Sciatic nerve (tissue), 2 donors: ENCODE measurements around the gene HYDIN. TPM values are rescaled to one million over a fixed set of nuclear protein-coding genes. Genes with fewer than 3 reads are reported as not detected.

ENCODE experiments used
- ATAC-seq: fragments of 200-7000 bp; cut with Tn5 transposase; one replicate; pipeline ENCODE4 v1.9.1; 2020; ENCODE audit warnings: mild to moderate bottlenecking, moderate library complexity
- DNase-seq: peaks from one replicate; pipeline ENCODE4 v3.0.0-alpha.2; 2020; ENCODE audit warnings: low spot score
- intact Hi-C: fragments of 100-400 bp; cut with DNase I; formaldehyde crosslinking; loops from one replicate; pipeline ENCODE4 v1.14.2; 2022
- total RNA-seq: library from RNA; stranded (reverse); fragmentation: NEBNext Ultra II Directional; extraction: Animal tissue kit (Norgen Biotek cat#: 25700); gene quantifications from one replicate; pipeline ENCODE4 v1.2.1, GENCODE V29; 2021
- donor health status: DM: no; HTN: no; CAD: no.
- donor health status: DM: no; HTN: no; CAD: no.

The HYDIN gene
- total RNA-seq, 1 donor from 2014 or later, result 3.4 TPM

DNA sequence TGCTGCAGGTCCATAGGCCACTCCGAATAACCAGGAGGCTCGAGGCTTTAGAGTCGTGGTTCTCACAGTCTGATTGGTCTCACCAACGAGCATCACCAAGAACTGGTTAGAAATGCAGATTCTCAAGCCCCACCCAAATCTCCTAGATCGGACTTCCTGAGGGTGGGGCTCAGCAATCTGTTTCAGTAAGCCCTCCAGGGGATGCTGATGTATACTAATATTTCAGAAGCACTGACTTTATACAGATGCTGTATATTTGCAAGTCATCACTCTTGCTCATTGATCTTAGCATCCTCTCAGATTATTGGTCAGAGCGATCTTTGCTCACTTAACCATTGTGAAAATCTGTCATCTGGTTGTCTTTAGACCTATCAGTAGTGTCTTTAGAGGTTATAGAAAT, 425.1 kb downstream of the HYDIN start:
- ATAC-seq, result no peak
- intact Hi-C loops, result no loop called here

DNA sequence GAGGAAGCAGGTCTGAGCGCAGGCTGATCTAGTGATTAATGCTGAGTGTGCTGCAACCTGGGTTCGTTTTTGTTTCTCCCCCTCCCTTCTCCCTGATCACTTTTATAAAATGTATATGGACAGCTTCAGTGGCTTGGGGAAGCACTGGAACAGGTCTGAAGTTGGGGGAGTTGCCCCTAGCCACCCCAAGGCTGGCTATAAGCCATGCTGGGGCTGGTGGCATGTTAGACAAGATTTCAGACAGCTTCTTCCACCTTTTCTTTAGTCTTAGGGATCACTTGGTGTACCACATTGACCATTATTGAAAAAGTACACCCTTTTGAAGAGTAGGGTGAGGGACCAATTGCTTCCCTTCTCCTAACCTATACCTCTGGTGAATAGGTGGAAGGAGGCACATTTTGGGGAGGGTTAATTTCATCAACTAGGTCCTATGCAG, 425.8 kb downstream of the HYDIN start:
- DNase-seq (no peak), ATAC-seq (no peak)
- intact Hi-C loops, result no loop called here

More for the DNA sequence above, 425.1 kb downstream of the HYDIN start:
- DNase-seq, result no peak

DNA sequence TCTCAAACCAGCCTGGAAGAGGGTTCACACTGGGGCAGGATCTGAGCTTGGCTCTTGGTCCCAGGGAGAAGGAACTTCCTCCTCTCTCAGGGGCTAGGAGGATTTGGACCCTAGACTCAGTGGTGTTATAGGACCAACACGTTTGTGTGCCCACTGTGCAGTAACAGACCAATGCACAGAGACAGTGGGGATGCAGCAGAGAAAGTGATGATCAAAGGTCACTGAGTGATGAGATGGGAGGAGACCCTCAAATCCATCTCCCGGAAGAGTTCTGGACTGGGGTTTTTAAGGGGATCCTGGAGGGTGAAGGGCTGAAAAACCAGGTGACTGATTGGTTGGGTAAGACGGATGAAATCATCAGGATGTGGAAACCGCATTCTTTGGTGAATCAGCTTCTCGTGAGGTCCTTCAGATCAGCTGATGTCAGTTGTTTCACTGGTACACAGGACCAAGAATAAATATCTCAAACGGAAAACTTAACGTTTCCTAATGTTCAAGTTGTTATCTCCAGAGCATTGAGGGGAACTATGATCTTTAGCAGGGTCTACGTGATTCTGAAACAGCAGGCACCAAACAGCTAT, 426.3 kb downstream of the HYDIN start:
- intact Hi-C loops, result no loop called here
- no peak for DNase-seq
- ATAC-seq, result no peak

DNA sequence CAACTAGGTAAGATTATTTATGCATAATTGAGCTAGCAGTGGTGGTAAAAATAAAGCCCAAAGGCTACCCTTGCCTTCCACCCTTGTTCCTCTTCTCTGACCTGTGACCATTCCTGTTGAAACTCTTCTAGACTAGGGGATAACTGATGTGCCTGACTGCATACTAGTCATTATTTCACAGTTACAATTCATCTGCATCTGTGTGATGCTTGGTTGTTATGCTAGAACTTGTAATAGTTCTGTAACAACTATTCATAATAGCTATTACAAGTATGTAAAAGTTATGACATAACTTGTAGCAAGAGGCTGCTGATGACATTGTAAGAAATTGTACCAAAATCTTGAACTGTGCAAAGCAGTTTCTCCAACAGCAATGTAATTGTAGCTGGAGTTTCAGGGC, 427.2 kb downstream of the HYDIN start:
- DNase-seq (no peak), ATAC-seq (no peak)
- intact Hi-C loops, result no loop called here

DNA sequence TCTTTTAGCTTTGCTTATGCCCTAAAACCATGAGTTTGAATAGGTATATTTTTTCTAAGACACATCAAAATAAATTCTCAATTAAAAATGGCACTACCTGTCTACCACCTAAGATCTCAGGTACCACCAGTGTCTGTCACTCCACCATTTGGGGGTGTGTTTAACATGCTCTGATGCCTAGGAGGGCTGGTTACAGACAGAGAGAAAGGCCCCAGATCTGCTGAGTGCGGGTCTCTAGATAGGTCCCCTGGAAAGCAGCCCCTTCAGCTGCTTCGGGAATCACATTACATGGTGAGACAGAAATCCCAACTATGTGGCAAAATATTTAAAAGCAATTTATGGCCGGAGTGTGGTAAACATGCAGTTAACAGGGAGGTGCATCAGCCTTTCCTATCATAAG, 428.9 kb downstream of the HYDIN start:
- ATAC-seq (no peak), DNase-seq (no peak)
- intact Hi-C loops, result no loop called here

DNA sequence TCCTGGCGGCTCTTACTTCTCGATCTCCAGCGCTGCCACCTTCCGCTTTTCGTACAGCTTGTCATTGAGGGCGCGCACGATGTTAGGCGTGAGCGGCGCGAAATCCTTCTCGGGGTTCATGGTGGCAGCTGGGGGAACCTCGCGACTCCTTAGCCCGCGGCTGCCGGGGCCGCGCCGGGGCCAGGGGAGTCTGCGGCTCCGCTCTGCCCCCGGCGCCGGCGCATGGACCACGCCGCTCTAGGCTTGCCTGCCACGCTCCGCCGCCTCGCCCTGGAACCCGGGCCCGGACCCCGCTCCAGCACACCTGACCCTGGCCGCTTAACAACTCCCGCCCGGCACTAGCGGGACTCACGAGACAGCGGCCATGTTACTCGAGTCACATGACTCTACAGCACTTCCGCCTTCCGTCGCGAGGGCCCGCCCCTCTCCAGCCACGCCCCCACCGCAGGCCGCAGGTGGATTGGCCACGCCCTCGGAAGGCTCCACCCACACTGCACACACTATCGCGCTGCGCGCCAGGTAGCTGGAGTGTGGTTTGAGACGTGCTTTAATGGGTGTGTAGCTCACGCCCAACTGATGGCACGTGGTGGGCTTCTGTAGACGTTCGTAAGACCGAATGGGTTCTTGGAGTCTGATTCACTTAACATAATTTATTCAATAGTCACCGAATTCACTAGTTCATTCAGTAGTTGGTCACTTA, 429.6 kb downstream of the HYDIN start, which contains the start of gene VAC14:
Gene VAC14, minus strand, starts transcription at position 378 of the 700 bp plus-strand sequence. Its CDS starts 258 bp downstream, at position 120.
- intact Hi-C loops, result no loop called here

DNA sequence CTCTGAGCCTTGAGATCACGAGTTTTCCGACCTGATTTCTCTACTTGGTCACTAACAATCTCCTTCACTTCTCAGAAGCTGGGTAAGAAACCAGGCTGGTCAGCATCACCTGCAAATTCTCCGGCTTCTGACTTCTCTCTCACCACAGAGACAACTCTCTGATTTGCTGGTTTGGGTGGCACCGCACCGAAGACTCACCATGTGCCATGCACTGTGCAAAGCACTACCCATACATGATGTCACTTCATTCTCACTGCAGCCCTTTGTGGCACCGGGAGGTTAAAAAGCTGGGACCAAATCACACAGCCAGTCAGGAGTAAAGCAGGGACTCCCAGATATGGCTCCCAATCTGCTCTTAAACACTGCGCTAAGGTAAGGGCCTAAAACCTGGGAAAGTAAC, 430.2 kb downstream of the HYDIN start:
- intact Hi-C loops, result no loop called here
- DNase-seq (no peak), ATAC-seq (no peak)

More for the DNA sequence above, 429.6 kb downstream of the HYDIN start, which contains the start of gene VAC14:
- ATAC-seq, result peak; percentile 97
- DNase-seq, result peak; percentile 94

DNA sequence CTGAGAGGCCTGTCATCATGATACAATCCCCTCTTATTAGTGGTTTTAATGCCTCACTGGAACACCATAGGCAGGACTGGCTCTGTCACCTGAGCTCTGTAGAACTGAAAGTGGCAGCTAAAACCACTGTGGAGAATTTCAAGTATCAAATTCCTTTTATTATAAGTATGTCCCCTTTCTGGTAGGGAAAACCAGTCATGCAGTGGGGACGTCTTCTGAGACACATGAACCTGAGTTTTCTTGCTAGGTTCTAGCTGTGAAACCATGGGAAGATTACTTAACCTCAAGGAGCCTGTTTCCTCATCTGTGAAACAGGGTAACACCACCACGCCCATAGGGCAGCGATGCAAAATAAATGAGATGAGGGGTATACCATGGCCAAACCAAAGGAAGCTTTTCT, 434.2 kb downstream of the HYDIN start:
- no peak for DNase-seq
- no peak for ATAC-seq
- intact Hi-C loops, result no loop called here

DNA sequence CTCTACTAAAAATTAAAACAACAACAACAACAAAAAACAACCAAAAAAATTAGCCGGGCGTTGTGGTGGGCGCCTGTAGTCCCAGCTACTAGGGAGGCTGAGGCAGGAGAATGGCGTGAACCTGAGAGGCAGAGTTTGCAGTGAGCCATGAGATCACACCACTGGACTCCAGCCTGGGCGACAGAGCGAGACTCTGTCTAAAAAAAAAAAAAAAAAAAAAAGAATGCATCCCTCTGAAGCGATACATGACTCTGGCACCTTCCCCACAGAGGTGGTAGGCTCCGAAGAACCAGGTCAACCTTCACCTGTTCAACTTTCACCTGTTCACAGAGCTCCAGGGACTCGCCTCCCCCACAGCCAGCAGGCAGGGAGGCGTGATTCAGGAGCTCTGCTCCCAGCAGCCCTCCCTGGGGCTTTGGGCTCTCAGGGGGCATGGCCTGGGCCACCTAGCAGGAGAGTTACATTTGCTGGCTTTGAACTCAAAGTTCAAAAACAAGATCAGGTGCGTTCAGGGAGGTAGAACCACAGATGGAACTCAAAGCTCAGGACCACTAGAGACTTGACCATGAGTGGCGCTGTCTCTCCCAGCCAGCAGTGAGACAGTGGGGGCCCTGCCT, 435.1 kb downstream of the HYDIN start:
- DNase-seq (no peak), ATAC-seq (no peak)
- intact Hi-C loops, result no loop called here

DNA sequence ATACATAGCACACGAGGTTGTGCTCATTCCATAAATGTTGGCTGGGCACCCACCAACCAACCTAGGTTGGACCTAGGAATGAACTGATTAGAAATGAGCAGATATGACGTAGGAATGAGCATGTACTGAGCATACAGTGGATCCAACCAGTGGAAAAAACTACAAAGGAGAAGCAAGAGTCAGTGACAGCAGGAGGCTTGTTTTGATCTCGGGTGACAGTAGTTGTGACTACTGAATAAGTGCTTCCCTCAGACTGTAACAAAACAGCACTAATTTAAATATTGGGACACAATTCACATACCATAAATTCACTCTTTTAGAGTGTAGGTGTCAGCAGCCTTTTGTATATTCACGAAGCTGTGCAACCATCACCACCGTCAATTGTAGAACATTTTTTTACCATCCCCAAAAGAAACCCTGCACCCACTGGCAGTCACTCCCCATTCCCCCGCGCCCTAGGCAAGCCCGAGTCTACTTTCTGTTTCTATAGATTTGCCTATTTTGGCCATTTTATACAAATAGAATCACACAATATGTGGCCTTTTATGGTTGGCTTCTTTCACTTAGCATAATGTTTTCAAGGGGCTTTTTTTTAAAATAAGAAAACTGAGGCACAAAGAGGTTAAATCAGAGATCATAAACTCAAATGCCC, 436.5 kb downstream of the HYDIN start:
- ATAC-seq (no peak), DNase-seq (no peak)
- intact Hi-C loops, result no loop called here

DNA sequence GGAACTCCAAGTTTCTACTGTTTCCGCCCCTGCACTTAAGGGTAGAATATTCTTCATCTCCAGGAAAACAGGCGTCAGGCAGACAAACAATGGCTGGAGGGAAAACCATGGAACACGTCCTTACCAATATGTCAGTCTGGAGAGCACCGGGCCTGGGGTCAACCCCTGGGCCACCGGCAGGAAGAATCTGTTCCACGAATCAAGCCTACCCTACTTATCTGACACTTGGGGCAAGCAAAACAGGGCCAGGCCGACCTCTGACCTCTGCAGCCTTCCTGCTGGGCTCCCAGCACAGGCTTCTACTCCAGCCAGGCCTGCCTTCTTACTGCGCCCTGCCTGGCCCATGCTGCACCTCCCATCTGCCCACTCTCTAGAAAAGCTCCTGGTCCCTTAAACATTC, 439.7 kb downstream of the HYDIN start:
- intact Hi-C loops, result no loop called here
- no peak for ATAC-seq
- no peak for DNase-seq

DNA sequence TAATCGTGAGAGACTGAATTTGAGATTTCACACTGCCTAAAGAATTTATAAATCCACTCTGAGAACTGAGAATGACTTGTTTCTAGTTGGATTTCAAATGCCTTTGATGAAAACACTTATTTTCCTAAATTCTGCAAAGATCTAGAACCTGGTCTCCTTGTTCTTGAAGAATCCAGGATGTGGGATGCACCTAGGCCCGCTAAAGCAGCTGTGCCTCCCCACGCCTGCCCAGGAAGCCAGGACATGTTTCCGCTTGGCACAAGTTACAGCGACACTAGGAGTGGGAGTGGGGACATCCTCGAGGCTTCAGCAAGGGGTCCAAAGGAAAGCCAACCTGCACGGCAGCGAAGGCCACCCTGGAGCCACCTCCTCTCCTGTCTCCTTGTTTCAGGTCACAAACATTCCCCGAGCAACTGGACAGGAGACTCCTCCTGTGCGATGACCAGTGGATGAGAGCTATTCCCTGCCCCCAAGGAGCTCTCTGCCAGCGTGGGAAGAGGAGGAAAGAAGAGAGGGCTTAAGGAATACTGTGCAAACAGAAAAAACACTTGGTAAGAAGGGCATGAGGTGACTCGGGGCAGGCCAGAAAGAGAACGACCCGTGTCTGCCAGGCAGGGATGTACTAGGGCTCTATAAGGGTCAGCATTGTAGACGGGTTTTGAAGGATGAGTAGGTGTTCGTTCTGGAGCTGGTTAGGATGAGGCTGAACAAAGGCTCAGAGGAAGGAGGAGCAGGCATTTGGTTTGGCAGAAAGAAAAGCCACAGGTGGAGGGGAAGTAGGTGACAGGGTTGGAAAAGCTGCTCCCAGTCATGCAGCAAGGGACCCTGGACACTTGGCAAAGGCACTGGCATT, 440.7 kb downstream of the HYDIN start:
- ATAC-seq (peak; percentile 30), DNase-seq (no peak)
- intact Hi-C loops, result no loop called here

DNA sequence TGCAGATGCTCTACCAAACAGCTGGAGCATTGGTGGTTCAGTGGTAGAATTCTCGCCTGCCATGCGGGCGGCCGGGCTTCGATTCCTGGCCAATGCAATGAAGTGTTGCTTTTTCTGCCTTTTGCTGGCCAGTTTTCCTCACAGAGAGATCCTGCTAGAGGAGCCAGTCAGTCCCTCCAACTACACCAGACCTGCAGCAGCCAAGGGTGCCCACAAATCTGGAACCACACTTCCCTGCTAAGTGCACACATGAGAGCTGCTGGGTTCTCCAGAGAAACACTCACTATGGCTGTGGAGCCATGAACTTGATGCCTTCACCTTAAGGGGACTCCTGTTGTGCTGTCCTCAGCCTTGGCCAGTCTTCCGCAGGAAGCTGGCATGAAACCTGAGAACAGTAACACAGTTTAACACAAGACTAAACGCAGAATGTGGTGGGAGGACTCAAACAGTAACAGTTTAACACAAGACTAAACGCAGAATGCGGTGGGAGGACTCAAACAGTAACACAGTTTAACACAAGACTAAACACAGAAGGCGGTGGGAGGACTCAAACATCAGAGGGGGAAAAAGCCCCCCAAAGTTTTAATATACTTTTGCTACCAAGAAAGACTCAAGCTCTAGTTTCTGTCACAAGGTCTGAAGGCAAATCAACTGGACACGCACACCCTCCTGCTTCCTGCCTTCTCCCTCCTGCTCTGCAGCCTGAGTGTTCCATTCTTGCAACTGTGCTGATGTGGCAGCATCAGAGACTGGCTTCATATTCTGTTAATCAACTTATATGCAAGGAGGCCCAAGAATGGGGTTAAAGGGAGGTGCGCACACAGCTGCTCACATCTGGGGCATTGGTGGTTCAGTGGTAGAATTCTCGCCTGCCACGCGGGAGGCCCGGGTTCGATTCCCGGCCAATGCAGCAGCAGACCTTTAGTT, 441.6 kb downstream of the HYDIN start:
- intact Hi-C loops, result no loop called here
- DNase-seq (peak; percentile 90), ATAC-seq (peak; percentile 82)

DNA sequence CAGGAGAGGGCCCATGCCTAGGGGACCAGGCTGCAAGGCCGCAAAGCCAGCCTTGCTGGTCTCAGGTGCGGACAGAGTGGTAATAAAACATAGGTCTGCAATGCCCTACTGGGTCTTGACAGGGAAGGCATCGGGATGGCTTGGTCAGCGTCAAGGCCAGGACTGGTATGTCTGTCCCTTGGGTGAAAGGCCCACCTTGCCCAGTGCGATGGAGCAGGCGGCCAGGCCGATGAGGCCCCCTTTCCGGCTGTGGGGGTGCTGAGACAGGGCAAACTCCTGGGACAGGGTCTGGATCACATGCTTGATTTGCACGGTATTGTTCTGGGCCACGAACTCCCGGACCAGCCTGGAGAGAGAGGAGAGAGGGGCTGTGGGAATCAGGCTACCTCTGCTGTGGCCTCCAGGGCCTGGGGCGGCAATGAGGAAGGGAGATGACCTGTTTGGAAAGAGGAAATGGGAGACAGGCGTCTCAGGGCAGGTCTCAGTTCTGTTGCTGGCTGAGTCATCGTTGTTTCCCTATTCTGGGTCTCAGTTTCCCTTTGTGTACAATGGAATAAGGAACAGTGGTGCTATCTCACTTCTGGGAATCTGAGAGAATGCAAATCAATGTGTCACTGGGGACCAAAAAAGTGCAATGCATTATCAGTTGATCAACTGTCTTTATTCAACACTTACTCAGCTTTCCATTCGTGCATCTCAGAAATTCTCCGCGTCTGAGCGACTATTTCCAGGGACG, 444.3 kb downstream of the HYDIN start:
- intact Hi-C loops, result no loop called here
- ATAC-seq, result no peak
- no peak for DNase-seq

DNA sequence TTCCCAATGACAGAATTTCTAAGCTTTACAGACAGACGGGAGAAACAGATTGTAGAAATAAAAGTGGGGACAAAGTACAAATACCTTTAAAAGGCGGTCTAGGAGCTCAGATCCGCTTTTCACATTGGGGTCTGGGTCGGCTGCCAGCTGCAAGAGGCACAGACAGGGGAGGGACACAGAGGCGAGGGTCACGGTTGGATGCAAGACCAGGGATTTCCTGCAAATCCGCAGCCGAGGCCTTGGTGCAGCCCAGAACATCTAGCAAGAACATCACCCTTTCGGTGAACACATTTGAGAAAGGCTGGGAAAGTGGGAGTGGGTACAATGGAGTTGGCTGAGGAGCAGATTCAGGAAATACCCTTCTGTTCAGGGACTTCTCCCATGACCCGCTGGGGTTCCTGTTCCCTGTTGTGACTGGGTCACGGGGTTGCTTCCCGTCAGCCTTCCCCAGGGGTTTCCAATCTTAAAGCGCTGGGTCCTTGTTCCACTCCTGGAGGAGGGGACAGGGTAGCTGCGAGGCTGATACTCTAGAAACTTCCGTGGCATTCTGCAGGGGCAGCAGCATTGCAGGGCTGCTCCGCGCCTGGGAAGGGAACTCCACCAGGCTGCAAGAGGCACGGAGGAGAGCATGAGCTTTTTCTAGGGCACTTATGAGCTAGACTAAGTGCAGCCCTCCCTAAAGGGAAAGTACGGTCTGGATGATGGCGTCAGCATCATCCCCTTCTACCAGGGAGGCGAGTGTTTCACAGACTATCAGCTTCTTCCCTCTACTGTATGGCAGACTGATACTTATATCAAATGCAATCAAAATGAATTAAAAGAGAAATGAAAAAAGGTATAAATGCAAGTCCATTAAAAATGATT, 445.6 kb downstream of the HYDIN start:
- intact Hi-C loops, result no loop called here
- no peak for DNase-seq

DNA sequence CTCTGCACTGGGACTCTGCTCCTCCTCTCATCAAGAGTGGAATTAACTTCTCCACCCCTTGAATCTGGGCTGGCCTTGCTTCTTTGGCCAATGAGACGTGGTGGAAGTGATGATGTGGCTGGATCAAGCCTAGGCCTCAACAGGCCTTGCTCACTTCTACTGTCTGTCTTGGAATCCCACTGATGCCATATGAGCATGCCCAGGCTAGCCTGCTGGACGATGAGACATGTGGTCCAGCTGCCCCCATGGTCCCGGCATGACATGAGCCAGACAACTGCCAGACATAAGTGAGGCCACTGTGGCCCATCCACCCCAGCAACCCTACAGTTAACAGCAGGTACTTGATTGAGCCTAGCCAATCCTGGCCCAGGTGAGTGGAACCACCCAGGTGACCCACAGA, 448.3 kb downstream of the HYDIN start:
- intact Hi-C loops, result no loop called here
- DNase-seq (no peak), ATAC-seq (no peak)

More for the DNA sequence above, 445.6 kb downstream of the HYDIN start:
- ATAC-seq, result no peak
